T-cell (primary cell): Measurements from ENCODE around the gene DLG1. TPM values are rescaled to one million over a fixed set of nuclear protein-coding genes. Genes with fewer than 3 reads are reported as not detected.

Source experiments
- ATAC-seq, 4 experiments: fragments of 200-7000 bp in 3 of 4; fragments of 150-1000 bp in 1 of 4; cut with Tn5 transposase; replicated peaks in 1 of 4; 1 replicate in 3 of 4; 2 replicates in 1 of 4; pipeline ENCODE4 v1.10.0; 2021; ENCODE audit warnings: moderate library complexity in 3 of 4, mild to moderate bottlenecking in 2 of 4, moderate number of reproducible peaks in 1 of 4
- CTCF ChIA-PET, 2 donors: fragments of 300-600 bp; sonication (Branson Sonifier 250); formaldehyde crosslinking; loops; one replicate each; lab custom pipeline; 2022; ENCODE audit warnings: antibody characterized with exemption in 2 of 2; lab: Charles Lee
- POLR2A ChIA-PET, 2 donors: fragments of 300-600 bp; sonication (Branson Sonifier 250); formaldehyde crosslinking; loops; one replicate each; lab custom pipeline; 2022; ENCODE audit warnings: antibody characterized with exemption in 2 of 2; lab: Charles Lee
- DNase-seq, 35 experiments: peaks; one replicate each; pipeline versions ENCODE4 v3.0.0 to v3.0.0-alpha.2; 2013 to 2023
- H3K27ac ChIP-seq: one replicate; pipeline ENCODE4 v1.5.1; 2013; ENCODE audit warnings: low read length
- H3K27me3 ChIP-seq, 2 experiments: replicated peaks in 1 of 2; 1 replicate in 1 of 2; 2 replicates in 1 of 2; pipeline versions ENCODE4 v1.6.1 to v1.7.0; 2013; ENCODE audit warnings: low read length in 1 of 2, mixed read lengths in 1 of 2; ENCODE audit not compliant: control insufficient read depth in 2 of 2, insufficient read depth in 2 of 2; ENCODE audit errors: extremely low read depth in 1 of 2
- H3K36me3 ChIP-seq, 2 donors: 1 replicate in 1 of 2; 2 replicates in 1 of 2; pipeline versions ENCODE4 v1.6.1 to v1.7.0; 2013; ENCODE audit warnings: low read length in 1 of 2; ENCODE audit not compliant: control insufficient read depth in 2 of 2, insufficient read depth in 1 of 2; ENCODE audit errors: extremely low read depth in 1 of 2
- H3K4me1 ChIP-seq, 2 experiments: 1 replicate in 1 of 2; 2 replicates in 1 of 2; pipeline versions ENCODE4 v1.6.1 to v1.7.0; 2013; ENCODE audit warnings: low read length in 2 of 2, mixed read lengths in 1 of 2; ENCODE audit not compliant: insufficient read depth in 2 of 2, control insufficient read depth in 1 of 2; ENCODE audit errors: extremely low read depth in 1 of 2
- H3K4me3 ChIP-seq, 2 donors: 1 replicate in 1 of 2; 2 replicates in 1 of 2; pipeline versions ENCODE4 v1.5.1 to v1.7.0; 2013; ENCODE audit warnings: mild to moderate bottlenecking in 2 of 2, low read length in 1 of 2, moderate library complexity in 1 of 2; ENCODE audit not compliant: control insufficient read depth in 1 of 2; ENCODE audit errors: extremely low read depth in 1 of 2
- H3K9me3 ChIP-seq: 2 replicates; pipeline ENCODE4 v1.7.0; 2013
- H3K27ac Mint-ChIP-seq, 2 donors: one replicate each; pipeline ENCODE4 v1.8.0; 2020 to 2021; ENCODE audit warnings: mild to moderate bottlenecking in 2 of 2, mixed read lengths in 2 of 2
- H3K27me3 Mint-ChIP-seq, 2 donors: one replicate each; pipeline ENCODE4 v1.8.0; 2021 to 2022; ENCODE audit warnings: mixed read lengths in 2 of 2
- H3K36me3 Mint-ChIP-seq: one replicate; pipeline ENCODE4 v1.8.0; 2021; ENCODE audit warnings: mixed read lengths
- H3K4me1 Mint-ChIP-seq, 3 donors: one replicate each; pipeline ENCODE4 v1.8.0; 2020 to 2022; ENCODE audit warnings: mixed read lengths in 3 of 3, mild to moderate bottlenecking in 1 of 3
- H3K4me3 Mint-ChIP-seq, 3 donors: one replicate each; pipeline ENCODE4 v1.8.0; 2020 to 2022; ENCODE audit warnings: mild to moderate bottlenecking in 3 of 3, mixed read lengths in 3 of 3, moderate library complexity in 3 of 3
- H3K9me3 Mint-ChIP-seq, 3 donors: one replicate each; pipeline ENCODE4 v1.8.0; 2020 to 2022; ENCODE audit warnings: mixed read lengths in 3 of 3
- WGBS: methylation state at CpG from one replicate; pipeline ENCODE4 v1.1.5; 2013; ENCODE audit warnings: missing lambda C conversion rate; ENCODE audit not compliant: insufficient coverage; 5-methylcytosine and 5-hydroxymethylcytosine counted together
- total RNA-seq, 35 experiments: library from RNA in 6 of 35; stranded (reverse) in 6 of 35; fragments of 120-200 nt in 1 of 35; gene quantifications; one replicate each; pipeline versions ENCODE4 v1.2.1 to v1.2.4 and lab custom pipeline; 2013 to 2026

DLG1 gene
- total RNA-seq, 5 donors from 2014 or later (not counting 1 experiment from before 2014, with no cell fraction given): 65.5 to 96.5 (median 68.4) TPM

DNA sequence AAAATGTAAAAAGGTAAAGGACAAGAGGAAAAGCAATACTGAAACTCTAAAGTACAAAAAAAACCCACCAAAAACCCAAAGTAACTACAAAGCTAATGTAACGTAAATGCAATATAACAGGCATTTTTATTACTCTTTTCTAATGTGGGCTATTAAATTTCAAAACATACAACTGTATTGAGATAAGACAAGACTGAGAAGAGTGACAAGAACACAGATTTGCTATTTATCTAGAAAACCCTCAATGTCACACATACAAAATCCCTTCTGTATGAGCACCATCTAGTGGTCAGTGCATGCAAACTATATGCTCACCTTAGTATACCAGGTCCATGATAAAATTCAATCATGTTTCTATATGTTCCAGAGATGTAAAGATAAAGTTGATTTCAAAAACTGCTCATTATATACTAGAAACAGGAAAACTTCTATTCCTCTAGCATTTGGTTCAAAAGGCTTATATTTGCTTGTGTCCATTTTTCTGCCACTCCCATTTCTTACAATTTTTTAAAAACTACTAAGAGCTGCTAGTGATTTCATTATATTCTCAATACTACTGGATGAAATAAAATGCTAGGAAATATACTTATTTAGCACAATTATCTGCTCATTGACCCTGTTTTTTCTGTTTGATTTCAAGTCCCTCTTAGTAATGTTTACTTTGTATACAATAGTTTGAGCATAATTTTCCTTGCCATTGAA, 111.4 kb downstream of the DLG1 start:
- Histone ChIP-seq H3K36me3 (no peaks in the 10 kb centered on the region), H3K9me3 (no peaks in the 10 kb centered on the region), H3K4me1 (no peaks in the 10 kb centered on the region), H3K27me3 (no peaks in the 10 kb centered on the region), H3K27ac (no peak overlapping the region), H3K4me3 (no peak overlapping the region)
- no peaks in the 10 kb centered on the region for H3K27me3 Mint-ChIP-seq
- no peak overlapping the region for H3K4me3 Mint-ChIP-seq
- no CpG with 5 or more reads among the region's 1 CpG for WGBS
- H3K9me3 Mint-ChIP-seq: no peaks in the 10 kb centered on the region
- peaks cover 12% of the 10 kb centered on the region for H3K36me3 Mint-ChIP-seq
- ATAC-seq: peak in 3 of 4 experiments; percentile 77 to 80 (median 79)
- H3K4me1 Mint-ChIP-seq: peaks cover 6 to 10% (median 8%) of the 10 kb centered on the region in 3 donors
- CTCF ChIA-PET: interaction anchor here in 1 of 2 donors (0.6 to 1.0 kb wide), 2 partner anchors 22 to 36 kb away, joined by 3 to 4 read pairs; no protein-coding TSS in a partner anchor
- DNase-seq: peak in 10 of 35 experiments; percentile 4 to 74 (median 14)
- POLR2A ChIA-PET: no interaction called here
- H3K27ac Mint-ChIP-seq: no peak overlapping the region

DNA sequence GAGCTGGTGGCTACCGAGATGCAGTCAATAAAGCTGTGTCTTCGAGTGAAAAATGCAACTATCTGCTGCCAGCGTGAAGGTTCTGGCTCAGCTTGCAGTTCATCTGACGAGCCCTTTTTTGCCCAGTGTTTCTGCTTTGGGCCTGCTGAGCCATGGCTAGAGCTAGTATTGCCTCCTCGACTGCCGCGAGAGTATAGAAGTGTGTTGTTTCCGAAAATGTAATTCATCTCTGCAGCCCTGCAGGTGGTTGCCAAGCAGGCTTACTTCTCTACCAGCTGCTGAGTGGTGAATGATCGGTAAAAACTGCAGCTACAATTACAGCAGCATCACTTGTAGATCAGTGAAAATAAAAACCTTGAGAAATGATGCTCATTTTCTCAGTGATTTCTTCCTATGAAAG, 114.8 kb downstream of the DLG1 start:
- no peaks in the 10 kb centered on the region for H3K27me3 ChIP-seq
- no peak for ATAC-seq
- H3K9me3 Mint-ChIP-seq: no peaks in the 10 kb centered on the region
- no peaks in the 10 kb centered on the region for H3K27me3 Mint-ChIP-seq
- ChIA-PET POLR2A (no interaction called here), CTCF (no interaction called here)
- H3K4me3 ChIP-seq: no peak overlapping the region
- 93% methylated on average over 4 of the region's 9 CpGs for WGBS
- peaks cover 0 to 11% (median 4%) of the 10 kb centered on the region in 3 donors for H3K4me1 Mint-ChIP-seq
- H3K4me1 ChIP-seq: no peaks in the 10 kb centered on the region
- H3K36me3 ChIP-seq: no peaks in the 10 kb centered on the region
- no peak overlapping the region for H3K27ac ChIP-seq
- H3K4me3 Mint-ChIP-seq: no peak overlapping the region
- no peaks in the 10 kb centered on the region for H3K9me3 ChIP-seq
- H3K36me3 Mint-ChIP-seq: peaks cover 4% of the 10 kb centered on the region
- no peak overlapping the region for H3K27ac Mint-ChIP-seq
- no peak for DNase-seq

DNA sequence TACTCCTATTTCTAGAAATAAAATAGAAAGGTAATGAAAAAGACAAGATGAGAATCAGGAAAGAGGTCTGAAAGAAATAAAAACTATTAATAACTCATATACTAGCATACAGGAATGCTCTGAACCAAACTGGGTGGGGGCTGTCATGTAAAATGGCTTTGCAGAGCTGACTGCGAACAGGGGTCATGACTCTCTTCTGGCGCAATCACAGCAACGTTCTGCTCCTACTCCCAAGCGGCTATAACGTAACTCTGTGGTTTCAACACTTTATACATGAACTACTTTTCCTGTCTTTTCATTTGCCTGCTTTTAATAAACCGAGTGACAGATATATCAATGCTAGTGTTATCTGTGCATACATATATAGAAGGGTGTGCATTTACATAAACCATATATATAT, 116.7 kb downstream of the DLG1 start:
- 100% methylated on average over 1 of the region's 6 CpGs for WGBS

DNA sequence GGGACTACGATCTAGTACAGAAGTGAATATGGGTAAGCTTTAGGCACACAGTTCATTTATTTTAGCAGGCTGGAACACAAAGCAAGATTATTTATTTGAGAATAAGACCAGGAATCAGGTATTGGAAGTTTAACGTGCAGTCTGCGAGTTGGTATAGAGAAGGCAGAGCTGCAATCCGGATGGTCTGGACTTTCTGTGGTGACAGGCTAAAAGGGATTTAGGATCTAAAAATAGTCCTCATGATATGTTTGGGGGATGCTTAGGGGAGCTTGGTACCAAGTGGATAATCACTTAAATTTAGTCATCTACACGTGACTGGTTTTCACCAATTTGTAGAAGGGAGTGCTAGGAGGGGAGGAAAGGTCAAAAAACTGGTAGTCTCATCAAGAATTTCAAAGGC, 119.4 kb downstream of the DLG1 start:
- no peak for DNase-seq
- Mint-ChIP-seq H3K9me3 (no peaks in the 10 kb centered on the region), H3K4me3 (no peak overlapping the region), H3K27me3 (no peaks in the 10 kb centered on the region), H3K27ac (no peak overlapping the region), H3K36me3 (peaks cover 17% of the 10 kb centered on the region), H3K4me1 (peaks cover 10 to 21% (median 11%) of the 10 kb centered on the region in 3 donors)
- H3K27me3 ChIP-seq: no peaks in the 10 kb centered on the region
- H3K27ac ChIP-seq: no peak overlapping the region
- no peaks in the 10 kb centered on the region for H3K36me3 ChIP-seq
- 96% methylated on average over 4 of the region's 5 CpGs for WGBS
- no peaks in the 10 kb centered on the region for H3K4me1 ChIP-seq
- no peak for ATAC-seq
- CTCF ChIA-PET: interaction anchor here in 1 of 2 donors (1.0 kb wide), 1 partner anchor 10 kb away, joined by 3 read pairs; no protein-coding TSS in a partner anchor
- H3K4me3 ChIP-seq: no peak overlapping the region
- POLR2A ChIA-PET: interaction anchor here in 1 of 2 donors (0.8 kb wide), 1 partner anchor 507 kb away, joined by 4 read pairs; no protein-coding TSS in a partner anchor
- no peaks in the 10 kb centered on the region for H3K9me3 ChIP-seq

More for the DNA sequence above, 116.7 kb downstream of the DLG1 start:
- Mint-ChIP-seq H3K27ac (no peak overlapping the region), H3K4me3 (no peak overlapping the region), H3K9me3 (no peaks in the 10 kb centered on the region), H3K36me3 (peaks cover 14% of the 10 kb centered on the region), H3K27me3 (no peaks in the 10 kb centered on the region), H3K4me1 (peaks cover 4 to 16% (median 6%) of the 10 kb centered on the region in 3 donors)
- ChIA-PET CTCF (interaction anchor here in 1 of 2 donors (0.5 kb wide), 1 partner anchor 753 kb away, joined by 7 read pairs; no protein-coding TSS in a partner anchor), POLR2A (no interaction called here)
- H3K36me3 ChIP-seq: no peaks in the 10 kb centered on the region
- ATAC-seq: no peak
- no peak overlapping the region for H3K27ac ChIP-seq
- H3K4me3 ChIP-seq: no peak overlapping the region
- no peaks in the 10 kb centered on the region for H3K27me3 ChIP-seq
- DNase-seq: no peak
- H3K4me1 ChIP-seq: no peaks in the 10 kb centered on the region
- no peaks in the 10 kb centered on the region for H3K9me3 ChIP-seq

DNA sequence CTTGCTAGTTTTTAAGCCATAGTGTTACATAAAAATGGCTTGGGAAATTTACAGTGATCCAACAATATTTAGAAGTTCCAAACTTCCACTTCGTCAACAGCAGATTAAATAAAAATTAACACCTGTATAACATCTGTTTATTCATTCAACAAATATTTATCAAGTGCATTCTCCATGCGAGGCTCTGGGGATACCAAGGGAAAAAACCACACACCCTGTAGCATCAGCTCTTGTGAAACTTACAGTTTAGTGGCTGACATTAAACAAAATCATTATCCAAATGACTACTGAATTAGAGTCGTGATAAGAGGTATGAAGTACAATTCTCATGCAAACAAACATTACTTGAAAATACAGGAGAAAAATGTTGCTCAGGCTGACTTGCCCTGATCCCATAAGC, 122.9 kb downstream of the DLG1 start:
- no peak overlapping the region for H3K27ac Mint-ChIP-seq
- WGBS: no CpG with 5 or more reads among the region's 3 CpGs
- peaks cover 17 to 22% (median 21%) of the 10 kb centered on the region in 3 donors for H3K4me1 Mint-ChIP-seq
- Histone ChIP-seq H3K27me3 (no peaks in the 10 kb centered on the region), H3K4me3 (no peak overlapping the region), H3K9me3 (no peaks in the 10 kb centered on the region), H3K27ac (no peak overlapping the region), H3K36me3 (no peaks in the 10 kb centered on the region), H3K4me1 (no peaks in the 10 kb centered on the region)
- ChIA-PET CTCF (no interaction called here), POLR2A (no interaction called here)
- H3K27me3 Mint-ChIP-seq: no peaks in the 10 kb centered on the region
- ATAC-seq: no peak
- DNase-seq: no peak
- peaks cover 18% of the 10 kb centered on the region for H3K36me3 Mint-ChIP-seq
- H3K9me3 Mint-ChIP-seq: no peaks in the 10 kb centered on the region
- no peak overlapping the region for H3K4me3 Mint-ChIP-seq

DNA sequence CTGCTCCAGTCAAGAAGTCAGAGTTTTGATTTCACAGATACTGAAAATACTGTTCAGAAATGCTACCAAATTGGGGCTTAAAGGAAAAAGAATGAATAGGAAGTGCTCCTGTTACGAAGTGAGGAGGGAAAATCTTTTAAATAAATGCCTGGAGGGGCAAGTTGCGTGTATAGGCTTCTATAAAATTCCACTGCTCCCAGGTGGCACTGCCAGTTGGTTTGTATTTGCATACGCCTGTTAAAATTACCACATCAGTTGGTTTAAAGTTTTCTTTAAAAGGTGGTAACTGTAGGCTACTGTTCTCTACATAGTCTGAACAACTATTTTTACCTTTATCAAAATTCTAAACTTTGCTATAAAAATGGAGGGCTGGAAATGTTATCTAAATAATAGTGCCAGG, 123.5 kb downstream of the DLG1 start:
- Mint-ChIP-seq H3K36me3 (peaks cover 21% of the 10 kb centered on the region), H3K4me3 (no peak overlapping the region), H3K27ac (no peak overlapping the region), H3K4me1 (peaks cover 21 to 23% (median 23%) of the 10 kb centered on the region in 3 donors), H3K9me3 (no peaks in the 10 kb centered on the region), H3K27me3 (no peaks in the 10 kb centered on the region)
- no peak for ATAC-seq
- no peaks in the 10 kb centered on the region for H3K27me3 ChIP-seq
- no peak overlapping the region for H3K4me3 ChIP-seq
- ChIA-PET CTCF (no interaction called here), POLR2A (no interaction called here)
- WGBS: 67% methylated on average over 1 of the region's 3 CpGs
- H3K36me3 ChIP-seq: no peaks in the 10 kb centered on the region
- no peak overlapping the region for H3K27ac ChIP-seq
- DNase-seq: no peak
- H3K4me1 ChIP-seq: no peaks in the 10 kb centered on the region
- no peaks in the 10 kb centered on the region for H3K9me3 ChIP-seq
